ENCODE results near the gene GTF2IRD1.
A peak's percentile ranks its signal among the peaks of the same experiment; 100 is the strongest.

GTF2IRD1 gene

DNA sequence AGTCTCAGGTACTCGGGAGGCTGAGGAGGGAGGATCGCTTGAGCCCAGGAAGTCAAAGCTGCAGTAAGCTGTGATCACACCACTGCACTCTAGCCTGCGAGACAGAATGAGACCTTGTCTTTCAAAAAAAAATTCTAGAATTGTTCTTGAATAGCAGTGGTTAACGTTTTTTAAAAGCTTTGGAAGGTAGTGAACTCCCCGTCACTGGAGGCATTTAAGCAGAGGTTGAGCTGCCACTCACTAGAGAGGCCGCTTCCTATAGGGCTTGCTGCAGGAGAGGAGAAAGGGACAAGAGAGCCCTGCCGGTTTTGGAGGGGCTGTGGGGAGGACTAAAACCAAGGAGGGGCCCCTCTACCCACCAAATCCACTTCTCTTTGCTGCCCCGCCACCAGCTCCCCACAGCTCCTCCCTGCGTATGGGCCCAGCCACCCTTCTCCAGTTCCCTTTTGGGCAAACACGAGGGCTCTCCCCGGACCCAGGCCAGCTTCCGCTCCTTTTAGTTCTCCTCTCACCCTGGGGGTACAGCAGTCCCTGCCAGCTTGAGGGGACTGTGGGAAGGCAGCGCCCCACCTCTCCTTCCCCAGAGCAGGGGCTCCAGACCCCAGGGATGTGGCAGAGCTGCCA lies 116.9 kb downstream of the GTF2IRD1 start:
- DNase-seq: no peak

DNA sequence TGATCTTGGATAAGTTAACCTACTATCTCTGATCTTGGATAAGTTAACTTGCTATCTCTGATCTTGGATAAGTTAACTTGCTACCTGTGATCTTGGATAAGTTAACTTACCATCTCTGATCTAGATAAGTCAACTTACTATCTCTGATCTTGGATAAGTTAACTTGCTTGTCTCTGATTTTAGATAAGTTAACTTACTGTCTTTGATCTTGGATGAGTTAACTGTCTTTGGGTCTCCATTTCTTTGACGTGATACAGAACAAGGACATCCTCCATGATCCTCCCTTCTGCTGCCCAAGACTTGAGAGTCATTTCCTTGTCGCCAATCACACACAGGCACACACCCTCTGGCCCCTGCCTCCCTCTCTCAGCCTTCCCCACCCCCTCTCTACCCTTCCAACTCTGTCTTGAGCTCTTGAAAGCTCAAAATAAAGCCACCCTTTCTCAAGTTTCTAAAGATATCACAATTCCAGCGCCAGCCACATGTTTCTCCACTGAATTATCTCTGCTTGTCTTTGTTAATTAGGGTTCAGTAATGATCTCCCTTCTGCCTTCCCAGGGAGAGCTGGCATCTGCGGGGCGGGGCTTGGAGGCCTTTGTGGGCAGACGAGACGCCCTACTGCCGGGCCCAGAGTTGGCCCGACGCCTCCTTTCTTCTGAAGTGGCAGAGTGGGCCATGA lies 118.7 kb downstream of the GTF2IRD1 start:
- no peak for DNase-seq

DNA sequence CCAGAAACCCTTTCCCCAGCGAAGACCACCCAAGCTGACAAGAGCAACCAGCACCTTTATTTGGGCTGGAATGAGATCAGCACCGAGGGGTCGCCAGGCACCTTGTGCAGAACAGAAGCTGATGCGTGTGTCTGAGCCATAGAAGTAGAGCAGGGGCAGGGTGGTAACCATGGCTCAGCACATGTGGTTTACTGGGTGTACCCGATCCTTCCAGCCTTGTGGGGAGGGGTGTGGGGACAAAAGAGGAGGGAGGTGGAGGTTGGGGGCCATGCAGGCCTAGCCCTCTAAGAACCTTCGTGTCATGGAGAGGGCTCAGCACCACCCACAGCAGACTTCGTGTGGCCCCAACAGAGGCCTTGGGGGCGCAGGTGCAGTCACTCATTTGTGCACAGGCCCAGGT lies 119.8 kb downstream of the GTF2IRD1 start:
- no peak for DNase-seq

DNA sequence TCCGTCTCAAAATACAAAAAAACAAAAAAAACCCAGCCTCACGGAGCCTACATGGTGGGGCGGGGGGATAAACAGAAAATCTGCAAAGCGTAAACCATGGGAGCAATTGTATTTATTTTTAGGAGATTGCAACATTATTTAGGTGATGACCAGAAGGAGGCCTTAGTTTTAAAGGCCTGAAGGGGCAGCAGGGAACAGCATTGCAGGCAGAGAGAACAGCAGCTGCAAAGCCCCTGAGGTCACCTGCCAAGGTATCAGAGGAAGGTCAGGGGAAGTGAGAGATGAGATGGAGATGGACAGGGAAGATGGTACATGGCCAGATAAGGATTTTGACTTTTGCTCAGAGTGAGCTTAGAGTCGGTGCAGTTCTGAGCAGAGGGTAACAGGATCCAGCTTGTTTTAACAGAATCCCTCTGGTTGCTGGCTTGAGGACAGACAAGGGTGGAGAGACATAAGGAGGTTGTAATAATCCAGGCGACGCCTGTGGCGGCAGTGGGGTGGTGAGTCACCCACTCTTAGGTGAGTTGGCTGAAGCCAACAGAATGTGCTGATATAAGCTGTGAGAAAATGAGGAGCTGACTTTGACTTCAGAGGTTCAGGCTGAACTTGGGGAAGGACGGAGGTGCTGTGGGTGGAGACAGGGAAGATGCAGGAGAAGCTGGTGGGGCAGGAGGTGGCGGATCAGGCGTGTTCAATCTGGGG lies 121.5 kb downstream of the GTF2IRD1 start:
- DNase-seq: no peak

DNA sequence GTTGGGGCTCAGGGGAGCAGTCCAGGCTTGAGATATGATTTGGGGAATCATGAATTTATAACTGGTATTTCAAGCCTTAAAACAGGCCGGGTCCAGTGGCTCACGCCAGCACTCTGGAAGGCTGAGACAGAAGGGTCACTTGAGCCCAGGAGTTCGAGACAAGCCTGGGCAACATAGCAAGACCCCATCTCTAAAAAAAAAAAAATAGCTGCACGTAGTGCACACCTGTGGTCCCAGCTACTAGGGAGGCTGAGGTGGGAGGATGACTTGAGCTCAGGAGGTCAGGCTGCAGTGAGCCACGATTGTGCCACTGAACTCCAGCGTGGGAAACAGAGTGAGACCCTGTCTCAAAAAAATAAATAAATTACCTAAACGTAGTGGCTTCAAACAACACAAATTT lies 122.1 kb downstream of the GTF2IRD1 start:
- DNase-seq: no peak

DNA sequence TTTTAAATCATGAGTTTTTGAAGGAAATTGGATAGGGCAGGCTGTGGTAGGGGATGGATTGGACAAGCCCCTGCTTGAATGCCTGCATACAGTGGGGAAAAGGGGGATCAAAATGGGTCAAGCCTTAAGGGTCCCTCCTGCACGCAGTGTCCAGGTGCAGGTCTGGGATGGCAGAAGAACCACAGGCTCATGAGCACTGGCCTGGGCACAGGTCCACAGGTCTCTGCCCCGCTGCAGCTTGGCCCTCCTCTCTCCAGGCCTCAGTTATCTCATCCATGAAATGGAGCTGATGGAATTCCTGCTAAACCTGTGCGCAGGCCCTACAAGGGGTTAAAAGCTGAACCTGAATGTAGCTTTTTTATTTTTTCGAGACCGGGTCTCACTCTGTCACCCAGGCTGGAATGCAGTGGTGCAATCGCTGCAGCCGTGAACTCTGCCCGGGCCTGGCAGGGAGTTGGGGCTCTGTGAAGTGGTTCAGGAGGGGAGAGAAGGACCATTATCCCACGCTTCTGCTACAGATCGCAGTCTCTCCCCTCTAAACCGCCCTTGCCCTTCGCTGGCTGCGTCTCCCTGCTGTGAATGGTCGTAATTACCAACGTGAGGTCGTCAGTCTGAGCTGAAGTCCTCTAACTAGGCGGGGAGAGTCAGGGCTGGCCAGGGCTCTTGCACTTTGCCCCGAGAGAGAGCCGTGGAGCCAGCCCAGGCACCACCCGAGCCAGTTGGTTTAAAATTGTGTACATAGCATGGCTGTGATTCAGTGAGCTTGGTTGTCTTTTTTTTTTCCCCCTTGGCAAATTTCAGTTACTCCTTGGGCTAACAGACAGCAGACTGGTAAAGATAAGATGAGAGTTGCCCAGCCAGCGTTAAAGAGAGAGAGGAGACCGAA lies 126.3 kb downstream of the GTF2IRD1 start:
- DNase-seq: no peak

DNA sequence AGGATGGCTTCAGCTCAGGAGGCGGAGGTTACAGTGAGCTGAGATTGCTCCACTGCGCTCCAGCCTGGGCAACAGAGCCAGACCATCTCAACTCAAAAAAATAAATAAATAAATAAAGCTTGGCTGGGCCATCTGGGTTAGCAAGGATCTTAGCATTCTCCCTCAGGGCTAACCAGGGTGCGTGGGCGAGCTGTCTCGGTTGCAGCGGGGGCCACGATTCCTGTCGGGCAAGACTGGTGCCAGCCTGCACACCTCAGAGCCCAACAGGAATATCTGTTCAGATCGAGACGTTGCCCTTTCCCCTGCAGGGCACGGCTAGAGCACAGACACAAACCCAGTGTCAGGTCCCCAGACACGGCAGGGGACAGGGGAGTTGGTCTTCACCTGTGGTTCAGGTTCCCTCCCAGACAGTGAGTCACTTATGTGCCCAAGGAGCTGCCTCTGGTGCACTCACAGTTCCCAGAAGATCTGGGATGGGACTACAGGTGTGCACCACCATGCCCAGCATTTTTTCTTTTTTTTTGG lies 128.3 kb downstream of the GTF2IRD1 start:
- DNase-seq: no peak

DNA sequence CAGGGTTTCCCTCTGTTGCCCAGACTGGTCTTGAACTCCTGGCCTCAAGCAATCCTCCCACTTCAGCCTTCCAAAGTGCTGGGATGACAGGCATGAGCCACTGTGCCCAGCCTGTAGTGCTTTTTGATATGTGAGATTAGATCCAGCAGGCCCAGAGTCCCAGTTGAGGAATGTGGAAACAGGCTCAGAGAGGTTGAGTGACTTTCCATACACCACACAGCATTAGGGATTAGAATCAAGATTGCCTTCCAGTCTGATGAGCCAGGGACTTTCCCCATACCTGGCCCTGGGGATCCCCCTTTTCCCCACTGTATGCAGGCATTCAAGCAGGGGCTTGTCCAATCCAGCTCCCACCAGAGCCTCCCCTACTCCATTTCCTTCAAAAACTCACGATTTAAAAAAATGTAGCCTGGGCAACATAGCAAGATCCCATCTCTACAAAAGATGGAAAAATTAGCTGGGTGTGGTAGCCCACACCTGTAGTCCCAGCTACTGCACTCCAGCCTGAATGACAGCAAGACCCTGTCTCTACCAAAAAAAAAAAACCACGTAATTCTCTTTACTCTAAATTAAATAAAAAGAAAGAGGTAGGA lies 128.8 kb downstream of the GTF2IRD1 start:
- DNase-seq: no peak

DNA sequence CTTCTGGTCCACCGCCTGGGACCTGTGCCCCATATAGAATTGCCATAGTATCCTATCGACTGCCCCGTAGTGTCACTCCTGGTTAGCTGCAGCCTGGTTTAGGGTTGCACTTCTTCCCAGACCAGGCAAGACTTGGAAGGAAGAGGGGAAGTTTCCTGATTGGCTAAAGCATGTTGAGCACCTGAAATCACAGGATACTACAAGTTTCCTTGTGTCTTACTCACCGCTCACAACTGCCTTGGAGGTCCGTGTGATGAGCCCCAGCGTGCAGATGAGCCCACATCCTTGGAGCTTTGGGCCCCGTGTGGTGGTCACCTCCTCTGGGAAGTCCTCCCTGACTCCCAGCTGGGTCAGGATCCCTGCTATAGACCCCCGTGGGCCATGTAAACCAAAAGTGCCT lies 129.9 kb downstream of the GTF2IRD1 start:
- no peak for DNase-seq

DNA sequence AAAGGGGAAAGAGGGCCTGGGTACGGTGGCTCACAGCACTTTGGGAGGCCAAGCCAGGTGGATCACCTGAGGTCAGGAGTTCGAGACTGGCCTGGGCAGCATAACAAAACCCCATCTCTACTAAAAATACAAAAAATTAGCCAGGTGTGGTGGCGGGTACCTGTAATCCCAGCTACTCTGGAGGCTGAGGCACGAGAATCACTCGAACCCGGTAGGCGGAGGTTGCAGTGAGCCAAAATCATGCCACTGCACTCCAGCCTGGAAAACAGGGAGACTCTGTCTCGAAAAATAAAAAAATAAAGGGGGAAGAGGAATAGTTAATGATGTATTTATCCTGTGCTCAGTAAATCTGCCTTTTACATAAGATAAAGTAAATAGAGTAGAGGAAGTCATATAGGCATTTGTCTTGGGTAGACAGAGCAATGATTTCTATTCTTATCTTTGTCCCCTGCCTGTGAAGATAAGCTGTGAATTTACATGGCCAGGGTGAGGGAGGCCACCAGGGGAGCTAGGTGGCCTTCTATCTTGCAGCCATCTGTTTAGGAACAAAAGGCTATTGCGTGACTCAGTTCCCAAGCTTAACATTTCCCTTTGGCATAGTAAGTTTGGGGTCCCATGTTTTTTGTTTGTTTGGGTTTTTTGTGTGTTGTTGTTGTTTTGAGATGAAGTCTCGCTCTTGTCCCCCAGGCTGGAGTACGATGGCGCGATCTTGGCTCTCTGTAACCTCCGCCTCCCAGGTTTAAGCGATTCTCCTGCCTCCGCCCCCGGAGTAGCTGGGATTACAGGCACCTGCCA lies 130.7 kb downstream of the GTF2IRD1 start:
- no peak for DNase-seq

DNA sequence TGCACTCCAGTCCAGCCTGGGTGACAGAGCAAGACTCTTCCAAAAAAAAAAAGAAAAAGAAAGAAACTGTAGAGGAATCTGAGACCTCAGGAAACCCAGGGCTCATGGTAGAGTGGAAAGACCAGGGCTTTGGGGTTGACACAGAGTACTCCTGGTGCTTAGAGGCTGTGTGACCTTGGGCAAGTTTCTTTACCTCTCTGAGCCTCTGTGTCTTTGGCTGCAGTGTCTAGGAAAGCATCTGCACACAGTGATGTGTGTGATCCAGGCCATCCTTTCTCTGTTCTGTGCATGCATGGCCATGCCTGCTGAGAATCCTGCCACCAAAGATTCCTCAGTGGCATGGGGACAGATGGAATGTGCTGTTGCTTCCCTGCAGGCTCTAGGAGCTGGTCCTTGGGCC lies 132.1 kb downstream of the GTF2IRD1 start:
- DNase-seq: no peak

DNA sequence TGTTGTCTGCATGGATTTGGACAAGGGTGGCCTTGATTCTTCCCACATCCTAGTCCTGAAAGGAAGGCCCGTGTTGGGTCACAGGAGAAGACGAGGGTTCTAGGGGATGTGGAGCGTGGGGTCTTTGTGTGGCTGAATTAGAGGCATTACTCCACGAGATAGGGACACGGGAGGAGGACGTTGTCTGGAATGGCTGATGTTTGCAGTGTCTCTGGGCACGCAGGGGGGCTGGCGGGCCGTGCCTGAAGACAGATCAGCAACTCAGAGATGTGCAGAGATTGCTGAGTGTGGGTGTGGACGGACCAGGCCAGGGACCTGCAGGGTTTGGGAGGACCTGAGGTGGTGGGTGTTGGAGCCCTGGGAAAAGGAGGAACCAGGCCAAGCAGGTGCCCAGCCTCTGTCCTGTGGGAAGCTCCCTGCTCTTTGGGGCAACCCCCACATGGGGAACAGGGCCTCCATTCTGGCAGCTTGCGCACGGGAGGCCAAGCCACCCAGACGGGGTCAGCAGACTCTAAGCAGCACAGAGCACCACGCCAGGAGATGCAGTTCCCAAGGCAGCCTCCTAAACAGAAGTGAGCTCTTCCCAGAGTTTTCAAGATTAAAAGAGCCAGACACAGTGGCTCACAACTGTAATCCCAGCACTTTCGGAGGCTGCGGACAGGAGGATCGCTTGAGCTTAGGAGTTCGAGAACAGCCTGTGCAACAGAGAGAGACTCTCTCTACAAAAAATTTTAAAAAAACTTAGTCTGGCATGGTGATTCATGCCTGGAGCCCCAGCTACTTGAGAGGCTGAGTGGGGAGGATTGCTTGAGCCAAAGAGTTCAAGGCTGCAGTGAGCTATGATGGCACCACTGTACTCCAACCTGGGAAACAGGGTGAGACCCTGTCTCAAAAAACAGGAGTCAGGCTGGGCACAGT lies 132.8 kb downstream of the GTF2IRD1 start:
- no peak for DNase-seq

DNA sequence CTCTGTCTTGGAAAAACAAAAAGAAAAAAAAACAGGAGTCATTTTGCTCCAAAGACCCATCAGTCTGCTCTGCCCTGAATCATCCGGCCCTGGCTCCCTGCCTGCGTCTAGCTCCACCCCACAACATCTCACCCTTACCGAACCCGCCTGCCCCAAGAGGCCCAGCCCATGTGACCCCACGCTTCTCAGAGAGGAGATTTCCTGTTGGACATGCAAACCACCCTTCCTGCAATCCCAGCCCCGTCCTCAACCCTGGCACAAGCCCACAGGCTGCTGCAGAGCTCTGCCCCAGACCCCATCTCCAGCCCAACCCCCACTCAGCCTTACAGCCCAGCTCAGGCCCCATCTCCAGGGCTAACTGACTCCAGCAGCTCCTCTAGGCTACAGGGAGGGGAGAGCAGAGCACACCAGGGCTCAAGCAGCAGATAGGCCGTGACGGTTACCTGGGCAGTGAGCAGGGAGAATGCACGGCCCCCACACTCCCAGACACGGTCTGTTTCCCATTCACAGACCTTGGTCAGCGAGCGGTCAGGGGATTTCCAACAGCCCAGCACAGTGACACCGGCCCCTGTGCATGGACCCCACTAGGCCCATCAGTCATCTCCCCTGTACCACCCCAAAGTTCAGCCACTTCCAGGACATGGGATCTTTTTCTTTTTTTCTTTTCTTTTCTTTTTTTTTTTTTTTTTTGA lies 133.9 kb downstream of the GTF2IRD1 start:
- peak; percentile 55 for DNase-seq

DNA sequence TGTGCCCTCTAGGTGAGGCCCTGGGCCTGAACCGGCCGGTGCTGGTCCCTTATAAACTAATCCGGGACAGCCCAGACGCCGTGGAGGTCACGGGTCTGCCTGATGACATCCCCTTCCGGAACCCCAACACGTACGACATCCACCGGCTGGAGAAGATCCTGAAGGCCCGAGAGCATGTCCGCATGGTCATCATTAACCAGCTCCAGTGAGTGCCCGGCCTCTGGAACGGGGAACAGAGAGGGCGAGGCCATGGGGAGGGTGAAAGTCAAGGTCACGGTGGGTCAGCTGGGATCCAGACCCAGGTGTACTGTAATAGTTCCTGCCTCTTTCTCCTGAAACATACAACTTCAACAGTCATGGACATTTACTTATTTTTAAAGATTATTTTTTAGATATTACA lies 137.1 kb downstream of the GTF2IRD1 start:
- no peak for DNase-seq

DNA sequence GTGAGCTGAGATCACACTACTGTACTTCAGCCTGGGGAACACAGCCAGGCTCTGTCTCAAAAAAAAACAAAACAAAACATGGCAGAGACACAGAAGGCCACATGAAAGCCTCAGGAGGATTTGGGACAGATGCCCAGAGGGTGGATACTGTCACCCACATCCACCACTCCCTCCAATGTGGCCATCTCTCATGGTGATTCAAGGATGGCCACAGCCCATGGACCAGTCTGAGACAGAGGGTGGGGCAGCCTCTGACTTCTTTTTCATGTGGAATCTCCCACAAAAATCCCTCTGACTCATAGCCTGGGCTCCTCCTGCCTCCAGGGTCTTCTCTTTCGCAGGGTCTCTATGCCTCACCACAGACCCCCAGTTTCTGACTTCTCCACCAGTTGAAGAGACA lies 144.9 kb downstream of the GTF2IRD1 start:
- no peak for DNase-seq

DNA sequence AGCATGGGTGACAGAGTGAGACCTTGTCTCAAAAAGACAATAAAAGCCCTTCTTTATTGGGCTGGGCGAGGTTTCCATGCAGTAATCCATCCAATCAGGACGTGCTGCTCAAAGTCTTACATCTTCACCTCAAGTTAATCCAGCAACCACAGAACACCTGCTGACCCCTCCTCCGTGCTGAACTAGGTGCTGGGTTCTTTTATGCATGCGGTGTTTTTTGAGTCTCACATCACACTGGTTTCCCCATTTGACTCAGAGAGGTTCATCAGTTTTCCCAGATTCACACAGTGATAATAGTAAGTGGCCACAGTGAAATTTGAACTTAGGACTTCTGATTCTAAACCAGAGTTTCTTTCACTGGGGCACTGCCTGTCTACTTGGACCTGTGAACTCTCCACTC lies 145.5 kb downstream of the GTF2IRD1 start:
- DNase-seq: no peak

DNA sequence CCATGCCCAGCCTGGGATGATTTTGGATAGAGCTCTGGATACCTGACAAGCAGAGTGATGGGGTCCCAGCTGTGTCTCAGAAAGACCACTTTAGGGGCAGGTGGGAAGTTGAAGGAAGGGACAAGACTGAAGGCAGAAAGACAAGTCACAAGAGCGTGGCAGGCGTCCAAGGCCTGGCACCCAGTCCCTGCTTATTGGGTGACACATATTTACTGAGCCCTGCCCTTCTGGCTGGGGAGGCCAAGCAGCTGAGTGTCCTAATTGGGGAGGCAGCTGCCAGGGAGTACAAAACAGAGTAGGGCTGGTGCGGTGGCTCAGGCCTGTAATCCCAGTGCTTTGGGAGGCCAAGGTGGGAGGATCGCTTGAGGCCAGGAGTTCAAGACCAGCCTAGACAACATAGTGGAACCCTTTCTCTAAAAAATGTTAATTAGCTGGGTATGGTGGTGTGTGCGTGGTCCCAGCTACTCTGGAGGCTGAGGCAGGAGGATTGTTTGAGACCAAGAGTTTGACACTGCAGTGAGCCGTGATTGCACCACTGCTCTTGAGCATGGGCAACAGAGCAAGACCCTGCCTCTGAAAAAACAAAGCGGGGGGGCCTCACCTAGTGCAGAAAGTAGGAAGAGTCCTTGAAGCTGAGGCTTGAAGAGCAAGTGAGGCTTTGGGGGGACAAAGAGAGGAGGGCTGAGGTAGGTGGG lies 150.8 kb downstream of the GTF2IRD1 start:
- no peak for DNase-seq

DNA sequence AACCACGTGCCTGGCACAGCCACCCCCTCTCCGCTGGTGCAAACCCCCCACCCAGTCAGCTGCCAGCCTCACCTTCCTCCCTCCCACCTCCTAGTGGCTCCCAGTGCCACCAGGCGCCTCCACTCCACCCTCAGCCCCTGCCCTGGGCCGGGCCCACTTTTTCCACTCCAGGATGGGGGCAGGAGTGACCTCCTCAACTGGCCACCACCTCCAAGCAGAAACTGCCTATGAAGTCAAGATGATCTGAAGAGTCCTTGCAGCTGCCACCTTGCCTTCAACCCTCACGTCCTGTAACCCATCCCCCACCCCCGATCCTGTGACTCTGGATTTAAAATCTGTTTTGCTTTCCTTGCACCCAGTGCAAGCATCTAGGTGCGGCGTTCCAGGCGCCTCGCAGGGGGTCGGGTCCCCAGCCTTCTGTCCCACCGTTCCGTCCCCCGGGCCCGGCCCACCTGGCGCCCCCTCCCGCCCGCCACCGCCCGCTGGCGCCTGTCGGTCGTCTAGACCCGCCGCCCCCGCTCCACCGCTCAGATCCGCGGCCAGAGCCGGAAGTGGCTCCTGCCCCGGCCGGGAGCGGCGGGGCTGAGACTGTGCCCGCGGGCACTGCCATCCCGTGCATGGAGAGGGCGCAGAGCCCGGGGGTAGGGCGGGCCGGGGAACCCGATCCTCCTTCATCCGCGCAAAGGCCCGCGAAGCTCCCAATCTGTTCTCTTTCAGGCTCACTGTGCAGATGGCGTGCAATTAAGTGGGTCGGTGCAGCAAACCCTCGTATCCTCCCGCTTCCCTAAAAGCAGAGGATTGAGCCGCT lies 152.6 kb downstream of the GTF2IRD1 start:
- no peak for DNase-seq
